ENCODE results near the gene SLC25A36.
A peak's percentile ranks its signal among the peaks of the same experiment; 100 is the strongest.

SLC25A36 gene

DNA sequence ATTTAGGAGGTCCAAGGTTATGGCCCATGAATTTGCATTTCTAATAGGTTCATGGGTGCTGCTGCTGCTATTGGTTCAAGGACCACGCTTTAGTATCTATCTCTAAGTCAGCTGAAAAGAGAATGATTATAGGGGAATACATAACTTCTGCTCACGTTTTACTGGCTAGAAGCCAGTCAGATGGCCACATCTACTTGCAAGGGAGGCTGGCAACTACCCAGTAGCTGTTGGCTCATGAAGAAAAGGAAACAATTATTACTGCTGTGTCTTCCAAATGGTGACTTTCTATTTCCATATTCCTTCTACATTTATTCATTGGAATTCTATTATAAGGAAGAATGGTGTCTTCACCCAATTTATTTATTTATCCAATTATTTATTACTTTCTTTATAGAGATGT is 54.2 kb downstream of the SLC25A36 start:
- Histone ChIP-seq H3K4me3 (ENCODE audit: low read length, poor library complexity, severe bottlenecking) (no peak overlapping the region), H3K4me2 (ENCODE audit: low read depth, low read length, poor library complexity, severe bottlenecking) (no peak overlapping the region), H3K9ac (ENCODE audit: low read depth, low read length, poor library complexity, severe bottlenecking) (no peak overlapping the region), H3K27me3 (ENCODE audit: insufficient read depth, low read length, poor library complexity, severe bottlenecking) (no peaks in the 10 kb centered on the region), H3K4me1 (ENCODE audit: insufficient read depth, low read length, poor library complexity, severe bottlenecking) (no peaks in the 10 kb centered on the region), H2AFZ (ENCODE audit: low read length) (no peak overlapping the region), H3K36me3 (ENCODE audit: insufficient read depth, low read length) (no peaks in the 10 kb centered on the region), H3K79me2 (ENCODE audit: insufficient read depth, low read length) (no peaks in the 10 kb centered on the region), H4K20me1 (ENCODE audit: insufficient read depth, low read length, poor library complexity, severe bottlenecking) (no peaks in the 10 kb centered on the region), H3K9me3 (ENCODE audit: insufficient read depth, low read depth, low read length) (no peaks in the 10 kb centered on the region), H3F3A (ENCODE audit: low read depth) (no peaks in the 10 kb centered on the region), H3K9me2 (replicated peaks; ENCODE audit: low read depth, low read length) (no peaks in the 10 kb centered on the region)
- TF ChIP-seq, protein P1, sequence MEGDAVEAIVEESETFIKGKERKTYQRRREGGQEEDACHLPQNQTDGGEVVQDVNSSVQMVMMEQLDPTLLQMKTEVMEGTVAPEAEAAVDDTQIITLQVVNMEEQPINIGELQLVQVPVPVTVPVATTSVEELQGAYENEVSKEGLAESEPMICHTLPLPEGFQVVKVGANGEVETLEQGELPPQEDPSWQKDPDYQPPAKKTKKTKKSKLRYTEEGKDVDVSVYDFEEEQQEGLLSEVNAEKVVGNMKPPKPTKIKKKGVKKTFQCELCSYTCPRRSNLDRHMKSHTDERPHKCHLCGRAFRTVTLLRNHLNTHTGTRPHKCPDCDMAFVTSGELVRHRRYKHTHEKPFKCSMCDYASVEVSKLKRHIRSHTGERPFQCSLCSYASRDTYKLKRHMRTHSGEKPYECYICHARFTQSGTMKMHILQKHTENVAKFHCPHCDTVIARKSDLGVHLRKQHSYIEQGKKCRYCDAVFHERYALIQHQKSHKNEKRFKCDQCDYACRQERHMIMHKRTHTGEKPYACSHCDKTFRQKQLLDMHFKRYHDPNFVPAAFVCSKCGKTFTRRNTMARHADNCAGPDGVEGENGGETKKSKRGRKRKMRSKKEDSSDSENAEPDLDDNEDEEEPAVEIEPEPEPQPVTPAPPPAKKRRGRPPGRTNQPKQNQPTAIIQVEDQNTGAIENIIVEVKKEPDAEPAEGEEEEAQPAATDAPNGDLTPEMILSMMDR (conservative IDR thresholded peaks at IDR 0.05; ENCODE audit: low read length): no peak
- TF ChIP-seq EZH2phosphoT487 (IDR thresholded peaks at IDR 0.05; ENCODE audit: borderline replicate concordance): no peak

DNA sequence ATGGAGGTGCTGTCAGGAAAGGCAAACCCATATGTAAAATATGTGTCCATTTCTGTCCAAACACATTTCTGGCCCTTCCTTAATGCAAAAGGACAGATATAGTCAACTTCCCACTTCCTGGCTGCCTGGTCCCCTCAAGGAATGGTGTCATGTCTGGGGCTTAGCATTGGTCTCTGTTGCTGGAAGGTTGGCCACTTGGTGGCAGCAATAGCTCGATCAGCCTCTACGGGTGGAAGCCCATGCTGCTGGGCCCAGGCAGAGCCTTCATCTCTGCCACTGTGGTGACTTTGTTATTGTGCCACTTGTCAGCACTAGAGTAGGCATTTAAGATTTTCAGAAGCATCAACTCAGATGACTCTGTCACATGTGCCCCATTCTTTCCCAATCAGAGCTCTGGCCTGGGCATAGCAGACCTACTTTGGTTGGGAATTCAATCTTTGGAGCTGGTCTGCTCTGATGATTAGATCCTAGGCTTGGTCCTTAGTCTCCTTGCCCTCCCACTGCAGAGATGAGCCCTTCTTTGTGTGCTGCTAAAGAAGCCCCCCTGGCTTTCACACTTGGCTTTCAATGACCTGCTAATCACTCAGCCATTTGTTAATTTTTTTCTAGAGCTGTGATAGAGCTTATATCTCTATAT is 58.5 kb downstream of the SLC25A36 start:
- H2AFZ ChIP-seq (ENCODE audit: low read length): peak overlapping the region; percentile 66
- no peaks in the 10 kb centered on the region for H3K27me3 ChIP-seq (ENCODE audit: insufficient read depth, low read length, poor library complexity, severe bottlenecking)
- H3K9me2 ChIP-seq (replicated peaks; ENCODE audit: low read depth, low read length): no peaks in the 10 kb centered on the region
- no peak overlapping the region for H3K4me3 ChIP-seq (ENCODE audit: low read length, poor library complexity, severe bottlenecking)
- no peaks in the 10 kb centered on the region for H3K79me2 ChIP-seq (ENCODE audit: insufficient read depth, low read length)
- H3K9ac ChIP-seq (ENCODE audit: low read depth, low read length, poor library complexity, severe bottlenecking): no peak overlapping the region
- no peaks in the 10 kb centered on the region for H3K36me3 ChIP-seq (ENCODE audit: insufficient read depth, low read length)
- no peaks in the 10 kb centered on the region for H4K20me1 ChIP-seq (ENCODE audit: insufficient read depth, low read length, poor library complexity, severe bottlenecking)
- H3K4me2 ChIP-seq (ENCODE audit: low read depth, low read length, poor library complexity, severe bottlenecking): no peak overlapping the region
- no peaks in the 10 kb centered on the region for H3K4me1 ChIP-seq (ENCODE audit: insufficient read depth, low read length, poor library complexity, severe bottlenecking)
- H3K9me3 ChIP-seq (ENCODE audit: insufficient read depth, low read depth, low read length): no peaks in the 10 kb centered on the region
- H3F3A ChIP-seq (ENCODE audit: low read depth): no peaks in the 10 kb centered on the region
- no peak for TF ChIP-seq EZH2phosphoT487 (IDR thresholded peaks at IDR 0.05; ENCODE audit: borderline replicate concordance)
- TF ChIP-seq, protein P1 (conservative IDR thresholded peaks at IDR 0.05; ENCODE audit: low read length): peak; percentile 88

DNA sequence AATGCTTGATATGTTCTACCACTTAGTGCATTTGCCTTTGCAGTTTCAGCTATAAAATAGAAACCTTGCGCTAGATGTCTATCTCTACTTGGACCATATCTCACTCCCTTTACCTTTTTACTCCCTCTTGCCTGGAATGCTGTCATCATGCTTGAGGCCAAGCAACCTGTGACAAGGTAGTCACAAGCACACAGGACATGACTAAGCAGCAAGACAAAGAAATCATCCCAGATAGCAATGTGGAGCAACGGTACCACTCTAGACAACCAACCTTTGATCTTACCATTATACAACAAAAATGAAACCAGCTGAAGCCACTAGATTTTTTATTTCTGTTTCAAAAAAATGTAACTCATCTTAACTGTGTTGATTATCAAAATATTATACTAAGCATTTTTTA is 59.0 kb downstream of the SLC25A36 start:
- Histone ChIP-seq H3K4me2 (ENCODE audit: low read depth, low read length, poor library complexity, severe bottlenecking) (no peak overlapping the region), H3K4me3 (ENCODE audit: low read length, poor library complexity, severe bottlenecking) (no peak overlapping the region), H3K4me1 (ENCODE audit: insufficient read depth, low read length, poor library complexity, severe bottlenecking) (no peaks in the 10 kb centered on the region), H3K36me3 (ENCODE audit: insufficient read depth, low read length) (no peaks in the 10 kb centered on the region), H3K27me3 (ENCODE audit: insufficient read depth, low read length, poor library complexity, severe bottlenecking) (no peaks in the 10 kb centered on the region), H3K9me3 (ENCODE audit: insufficient read depth, low read depth, low read length) (no peaks in the 10 kb centered on the region), H3K79me2 (ENCODE audit: insufficient read depth, low read length) (no peaks in the 10 kb centered on the region), H2AFZ (ENCODE audit: low read length) (peak overlapping the region; percentile 66), H3K9ac (ENCODE audit: low read depth, low read length, poor library complexity, severe bottlenecking) (no peak overlapping the region), H4K20me1 (ENCODE audit: insufficient read depth, low read length, poor library complexity, severe bottlenecking) (no peaks in the 10 kb centered on the region), H3K9me2 (replicated peaks; ENCODE audit: low read depth, low read length) (no peaks in the 10 kb centered on the region), H3F3A (ENCODE audit: low read depth) (no peaks in the 10 kb centered on the region)
- TF ChIP-seq EZH2phosphoT487 (IDR thresholded peaks at IDR 0.05; ENCODE audit: borderline replicate concordance): no peak
- TF ChIP-seq, protein P1 (conservative IDR thresholded peaks at IDR 0.05; ENCODE audit: low read length): no peak
